HuH-7.5 (cell line): ENCODE data around the gene EDN3.

ENCODE experiments used
- DNase-seq: peaks from one replicate; pipeline ENCODE4 v3.0.0; 2011; ENCODE audit warnings: low spot score

The EDN3 gene, protein sequence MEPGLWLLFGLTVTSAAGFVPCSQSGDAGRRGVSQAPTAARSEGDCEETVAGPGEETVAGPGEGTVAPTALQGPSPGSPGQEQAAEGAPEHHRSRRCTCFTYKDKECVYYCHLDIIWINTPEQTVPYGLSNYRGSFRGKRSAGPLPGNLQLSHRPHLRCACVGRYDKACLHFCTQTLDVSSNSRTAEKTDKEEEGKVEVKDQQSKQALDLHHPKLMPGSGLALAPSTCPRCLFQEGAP

DNA sequence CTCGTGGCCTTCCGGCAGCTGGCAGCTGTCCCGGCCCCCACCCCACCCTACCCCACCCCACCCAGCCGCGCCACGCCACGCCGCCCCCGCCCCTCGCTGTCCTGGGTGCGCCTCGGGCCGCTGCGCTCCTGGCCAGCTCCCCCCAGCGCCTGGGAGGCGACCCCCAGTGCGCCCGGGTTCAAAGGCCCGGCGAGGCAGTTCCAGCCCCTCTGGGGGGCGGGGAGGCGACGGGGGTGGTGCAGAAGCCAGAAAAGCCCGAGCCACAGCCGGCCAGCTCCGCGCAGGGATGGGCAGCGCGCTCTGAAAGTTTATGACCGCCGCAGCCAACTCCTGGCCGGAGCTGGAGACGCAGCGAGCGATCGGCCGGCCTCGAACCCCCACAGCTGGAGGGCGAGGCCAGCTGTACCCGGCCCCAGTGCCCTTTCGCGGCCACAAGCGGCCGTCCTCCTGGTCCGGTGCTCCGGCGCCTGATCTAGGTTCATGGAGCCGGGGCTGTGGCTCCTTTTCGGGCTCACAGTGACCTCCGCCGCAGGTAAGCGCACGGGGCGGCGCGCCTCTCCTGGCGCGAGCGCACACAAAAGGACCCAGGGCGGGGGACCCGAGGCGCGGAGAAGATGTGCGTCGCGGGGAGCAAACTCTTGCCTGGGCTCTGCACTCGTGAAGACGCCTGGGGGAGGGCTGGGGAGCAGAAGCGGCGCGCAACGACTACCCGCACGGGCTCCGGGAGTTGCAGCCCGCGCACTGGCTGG, at the start of gene EDN3:
EDN3 (plus strand) TSS at position 279 of the 749 bp plus-strand sequence; CDS start at position 481, 202 bp downstream.
- DNase-seq: no peak

DNA sequence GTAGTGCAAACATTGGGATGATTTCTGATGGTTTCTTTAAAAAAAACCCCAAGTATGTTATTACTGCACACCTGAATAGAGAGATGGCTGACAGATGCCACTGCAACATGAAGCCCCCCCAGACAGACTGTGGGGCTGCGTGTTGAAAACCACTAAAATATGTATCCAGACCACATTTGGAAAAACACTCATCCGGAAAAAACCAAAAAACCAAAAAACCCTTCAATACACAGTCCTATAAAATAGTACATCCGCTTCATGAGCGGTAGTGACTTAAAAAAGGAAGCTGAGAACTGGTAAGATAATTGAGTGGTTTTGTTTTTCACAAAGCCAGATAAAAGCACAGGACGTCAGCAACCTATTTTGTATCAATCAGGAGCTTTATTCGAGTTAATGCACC, 47.1 kb upstream of the EDN3 start:
- DNase-seq: no peak

DNA sequence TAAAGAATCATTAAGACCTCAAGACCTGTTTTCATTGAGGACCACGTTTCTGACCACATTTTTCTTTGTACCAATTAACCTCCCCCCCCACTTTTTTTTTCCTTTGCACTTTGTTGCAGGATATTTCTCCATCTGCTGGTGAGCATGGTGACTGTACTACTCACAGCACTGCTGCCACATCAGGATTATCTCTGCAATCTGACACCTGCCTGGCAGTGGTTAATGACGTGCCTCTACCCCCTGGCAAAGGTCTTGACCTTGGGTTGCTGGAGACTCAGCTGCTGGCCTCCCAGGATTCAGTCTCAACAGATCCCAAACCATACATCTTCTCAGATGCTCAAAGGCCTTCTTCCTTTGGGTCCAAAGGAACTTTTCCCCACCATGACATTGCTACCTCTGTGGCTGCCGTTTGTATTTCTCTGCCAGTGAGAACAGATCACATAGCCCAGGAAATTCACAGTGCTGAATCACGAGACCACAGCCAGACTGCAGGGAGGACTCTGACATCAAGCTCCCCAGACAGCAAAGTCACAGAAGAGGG, 46.6 kb upstream of the EDN3 start:
- DNase-seq: no peak

DNA sequence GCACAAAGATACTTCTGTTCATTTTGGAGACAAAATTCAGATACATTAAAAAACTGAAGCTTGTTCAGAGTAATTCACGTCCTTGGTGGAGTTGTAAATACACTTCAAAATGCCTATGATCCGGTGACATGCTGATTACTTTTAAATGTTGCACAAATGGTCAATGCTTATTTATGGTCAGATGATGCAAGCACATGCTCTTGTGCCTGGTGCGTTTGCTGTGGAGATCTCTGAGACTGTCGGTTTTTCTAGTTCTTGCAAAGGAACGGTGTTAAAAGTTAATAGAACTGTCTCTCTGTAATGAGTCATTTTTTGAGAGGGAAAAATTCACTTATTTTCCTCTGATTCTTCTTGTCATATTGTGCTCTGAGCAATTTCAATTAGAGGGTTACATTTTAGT, 45.2 kb upstream of the EDN3 start:
- DNase-seq: no peak

DNA sequence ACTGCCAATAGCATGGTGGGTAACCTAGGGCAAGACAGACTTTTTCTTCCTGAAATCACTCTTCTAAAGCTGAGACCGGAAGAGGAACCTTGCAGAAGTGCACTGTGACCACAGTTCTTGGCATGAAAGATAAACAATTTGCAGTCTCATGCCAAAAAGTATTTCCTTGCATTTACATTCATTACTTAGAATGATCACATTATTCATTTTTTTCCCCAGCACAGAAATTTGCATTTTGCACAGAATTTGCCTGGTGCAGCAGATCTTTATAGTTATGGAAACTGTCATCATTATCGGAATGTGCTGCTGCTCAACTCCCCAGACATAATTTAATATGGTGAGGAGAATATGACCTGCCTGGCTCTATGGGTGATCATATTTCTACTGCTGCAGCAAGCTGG, 42.2 kb upstream of the EDN3 start:
- no peak for DNase-seq

DNA sequence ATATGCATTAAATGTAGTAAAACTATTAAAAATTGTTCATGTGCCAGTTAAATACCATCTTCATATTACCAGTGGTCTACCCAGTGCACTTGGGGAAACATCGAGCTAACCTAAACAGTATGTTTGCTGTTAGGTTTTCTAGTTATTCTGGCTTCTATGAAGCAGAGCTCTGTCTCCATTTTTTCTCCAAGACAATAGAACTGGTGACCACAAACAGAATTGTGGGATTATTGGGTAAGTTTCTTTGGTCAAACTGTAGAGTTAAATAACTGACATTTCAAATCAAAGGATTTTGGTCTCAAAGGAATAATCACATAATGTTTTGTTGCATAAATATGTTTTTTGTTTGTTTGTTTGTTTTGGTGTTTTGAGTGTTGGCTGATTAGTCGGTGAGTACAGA, 40.5 kb upstream of the EDN3 start:
- no peak for DNase-seq

DNA sequence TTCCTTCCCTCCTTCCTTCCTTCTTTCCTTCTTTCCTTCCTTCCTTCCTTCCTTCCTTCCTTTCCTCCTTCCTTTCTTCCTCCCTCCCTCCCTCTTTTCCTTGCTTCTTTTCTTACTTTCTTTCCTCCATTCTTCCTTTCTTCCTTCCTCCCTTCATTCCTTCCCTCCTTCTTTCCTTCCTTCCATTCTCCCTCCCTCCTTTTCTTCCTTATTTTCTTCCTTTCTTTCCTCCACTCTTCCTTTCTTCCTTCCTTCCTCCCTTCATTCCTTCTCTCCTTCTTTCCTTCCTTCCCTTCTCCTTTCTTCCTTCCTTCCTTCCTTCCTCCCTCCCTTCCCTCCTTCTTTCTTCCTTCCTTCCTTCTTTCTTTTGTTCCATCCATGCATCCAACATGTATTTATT, 35.1 kb upstream of the EDN3 start:
- DNase-seq: no peak

DNA sequence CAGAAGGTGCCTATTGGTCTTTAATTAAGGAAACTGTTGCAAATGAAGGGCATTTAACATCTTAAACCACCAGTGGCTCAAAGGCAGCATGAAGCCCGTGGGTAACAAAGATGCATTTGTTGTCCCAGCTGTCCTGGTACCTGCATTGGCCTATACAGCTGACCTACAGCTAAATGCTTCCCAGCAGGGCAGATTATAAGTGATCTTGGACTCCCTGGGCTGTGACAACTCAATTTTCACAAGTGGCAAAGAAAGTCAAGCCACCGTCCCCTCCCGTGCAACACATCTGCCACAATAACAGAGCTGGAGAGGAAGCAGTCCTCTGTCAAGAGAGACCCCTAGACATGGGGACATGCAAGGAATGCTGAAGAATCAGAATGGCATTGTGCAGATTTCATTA, 31.5 kb upstream of the EDN3 start:
- no peak for DNase-seq

DNA sequence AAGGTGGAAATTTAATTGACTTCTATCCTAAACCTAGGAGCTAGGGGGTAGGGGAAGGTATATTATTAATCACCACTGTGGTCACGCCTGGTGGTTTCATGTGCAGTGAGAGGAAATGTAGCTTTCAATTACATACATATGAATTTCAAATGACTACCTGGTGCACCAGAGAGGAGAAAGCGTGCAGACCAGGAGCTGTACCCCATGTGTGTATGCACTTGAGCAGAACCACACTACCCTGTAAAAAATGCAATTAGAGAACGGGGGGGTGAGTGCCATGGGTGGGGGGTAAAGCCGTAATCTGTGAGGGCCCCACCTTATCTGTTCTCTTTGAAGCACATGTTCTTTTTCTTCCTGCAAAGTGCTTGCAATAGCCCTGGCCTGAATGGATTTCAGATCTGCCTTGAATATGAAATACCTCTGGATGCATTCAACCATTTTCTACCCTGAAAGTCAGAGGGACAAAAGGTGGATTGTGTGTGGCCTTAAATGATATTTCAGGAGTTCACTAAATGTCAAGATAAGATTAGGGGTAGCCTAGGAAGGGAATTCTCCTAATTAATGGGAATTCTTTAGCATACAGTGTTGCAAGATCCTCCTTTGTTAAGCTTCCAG, 30.9 kb upstream of the EDN3 start:
- no peak for DNase-seq

DNA sequence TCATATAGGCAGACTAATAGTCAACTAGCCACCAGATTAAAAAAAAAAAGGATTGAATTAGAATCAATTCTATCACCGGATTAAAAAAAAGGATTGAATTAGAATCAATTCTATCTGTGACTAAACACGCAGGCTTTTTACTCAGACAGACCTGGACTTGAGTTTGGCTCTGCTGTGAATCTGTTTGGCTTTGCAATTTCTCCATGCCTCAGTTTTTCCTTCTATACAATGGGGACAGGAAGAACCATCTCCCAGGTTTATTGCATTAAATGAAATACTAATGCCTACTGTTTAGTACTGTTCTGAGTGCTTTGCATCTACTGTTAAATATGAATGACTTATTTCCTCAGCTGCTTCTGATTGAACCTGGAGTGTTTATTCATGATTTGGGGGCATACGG, 30.0 kb upstream of the EDN3 start:
- no peak for DNase-seq

DNA sequence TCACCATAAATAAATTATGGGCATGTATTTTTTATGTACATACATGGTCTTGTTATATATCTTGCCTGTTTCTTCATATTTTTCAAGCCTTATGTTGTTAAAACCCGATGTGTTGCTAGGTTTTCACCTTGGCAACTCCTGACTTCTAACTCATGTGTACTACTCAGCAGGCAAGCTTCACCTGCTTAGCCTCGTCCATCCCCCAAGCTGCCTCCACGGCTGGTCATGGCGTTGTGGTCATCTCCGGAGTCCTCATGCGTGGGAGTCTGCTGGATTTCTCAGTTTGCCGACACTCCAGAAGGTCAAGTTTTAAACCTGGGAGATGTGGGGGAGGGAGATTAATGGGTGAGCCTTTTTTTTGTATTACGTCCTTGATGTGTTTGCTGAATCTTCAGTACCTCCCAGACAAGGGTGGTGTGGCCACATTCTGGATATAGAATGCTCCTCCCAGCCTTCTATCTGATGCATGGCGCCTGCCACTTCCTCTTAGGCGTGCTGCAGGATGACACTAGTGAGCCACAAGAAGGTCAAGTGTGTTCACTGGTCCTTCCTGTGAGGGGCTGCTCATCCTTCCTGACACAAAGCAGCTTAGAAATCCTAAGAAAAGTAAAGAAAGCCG, 26.6 kb upstream of the EDN3 start:
- no peak for DNase-seq

DNA sequence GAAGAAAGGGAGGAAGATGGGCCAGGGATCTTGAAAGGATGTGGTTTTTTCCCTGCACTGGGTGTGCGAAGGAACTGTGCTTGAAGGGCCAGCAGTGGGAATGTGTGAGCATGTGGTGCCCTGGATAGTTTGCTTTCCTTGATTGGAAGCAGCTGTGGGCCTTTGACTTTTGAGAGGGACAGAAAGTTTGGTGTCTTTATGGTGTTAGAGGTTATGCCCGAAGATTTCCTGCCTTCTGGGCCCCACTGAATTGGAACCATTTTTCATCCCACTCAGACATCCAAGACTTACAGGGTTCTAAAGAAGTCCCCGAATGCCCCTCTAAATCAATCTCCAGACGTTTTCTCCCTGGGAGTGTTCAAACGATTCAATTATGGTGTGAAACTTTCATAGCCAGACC, 23.5 kb upstream of the EDN3 start:
- no peak for DNase-seq

DNA sequence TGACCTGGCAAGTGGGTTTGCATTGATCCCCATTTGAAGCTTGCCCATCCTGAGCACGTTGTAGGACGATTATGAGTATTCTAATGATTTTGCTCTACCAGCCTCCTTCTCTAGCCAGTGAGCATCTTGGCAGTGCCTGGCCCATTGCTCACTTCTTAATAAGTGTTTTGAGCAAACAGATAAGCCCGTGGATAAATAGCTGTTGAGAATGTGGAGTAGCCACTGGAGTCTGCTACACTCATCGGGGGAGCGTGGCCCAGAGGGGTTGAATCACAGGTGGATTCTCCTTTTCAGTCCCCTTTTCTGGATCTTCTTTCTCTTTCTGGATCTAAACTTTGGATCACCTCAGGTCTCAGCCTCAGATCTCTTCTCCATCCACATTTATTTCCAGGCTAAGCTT, 15.9 kb upstream of the EDN3 start:
- no peak for DNase-seq

DNA sequence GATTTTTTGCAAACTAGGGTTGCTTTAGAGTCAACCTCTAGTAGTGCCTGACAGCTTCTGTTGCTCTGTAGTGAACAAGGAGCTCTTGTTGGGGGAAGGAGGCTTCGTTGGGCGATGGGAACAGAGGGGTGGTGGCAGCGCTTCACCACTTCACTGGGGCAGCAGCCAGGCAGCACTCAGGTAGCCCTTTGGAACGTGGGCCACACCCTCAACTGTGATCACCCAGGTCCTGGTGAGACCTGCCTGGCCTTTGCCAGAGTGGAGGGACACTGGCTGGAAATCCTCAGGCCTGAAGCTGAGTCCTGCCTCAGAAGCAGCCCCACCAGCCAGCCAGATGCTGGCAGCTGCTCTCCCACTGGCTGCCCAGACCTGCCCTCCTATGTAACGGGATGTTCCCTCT, 10.4 kb upstream of the EDN3 start:
- no peak for DNase-seq

DNA sequence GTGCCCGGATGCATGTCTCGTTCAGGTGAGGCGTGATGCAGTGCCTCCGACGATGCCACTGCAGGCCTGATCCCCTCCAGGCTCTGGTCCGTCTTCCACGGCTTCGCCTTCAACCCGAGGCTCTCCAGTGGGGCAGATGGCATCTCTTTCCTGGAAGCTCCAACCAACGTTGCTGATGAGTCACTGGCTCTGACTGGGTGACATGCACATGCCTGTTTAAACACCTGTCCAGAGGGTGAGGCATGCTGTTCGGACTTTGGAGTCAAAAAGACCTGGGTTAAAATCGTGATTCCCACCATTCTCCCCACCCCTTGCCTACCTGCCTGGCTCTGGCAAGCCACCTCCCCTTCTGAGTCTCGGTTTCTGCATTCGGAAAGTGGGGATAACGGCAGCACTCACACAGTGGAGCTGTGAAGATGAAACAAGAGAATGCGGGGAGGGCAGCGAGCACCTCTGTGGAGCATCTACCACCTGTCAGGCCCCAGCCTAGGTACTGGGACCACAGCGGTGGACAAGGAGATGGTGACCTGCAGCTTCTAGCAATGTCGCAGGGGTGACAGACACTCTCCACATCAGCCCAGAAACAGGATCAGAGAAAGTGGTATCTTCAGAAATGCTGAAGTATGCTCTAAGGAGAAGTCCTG, 8.5 kb upstream of the EDN3 start:
- no peak for DNase-seq

DNA sequence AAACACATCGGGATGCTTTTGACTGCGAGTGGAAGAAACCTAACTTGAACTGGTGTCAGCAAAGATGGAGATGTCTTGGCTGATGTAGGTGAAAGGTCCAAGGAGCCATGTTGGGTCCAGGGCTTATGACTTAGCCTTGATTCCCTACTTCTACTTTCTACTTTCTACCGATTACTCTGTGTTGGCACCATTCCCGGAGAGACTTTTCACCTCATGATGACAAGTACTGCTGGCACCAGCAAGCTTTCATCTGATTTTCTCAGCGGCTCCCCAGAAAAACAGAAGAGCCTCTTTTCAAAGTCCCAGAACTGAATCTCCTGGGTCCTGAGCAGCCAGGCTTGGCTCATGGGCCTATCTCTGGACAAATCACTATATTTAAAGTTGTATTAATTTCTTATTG, 4.9 kb upstream of the EDN3 start:
- DNase-seq: no peak

DNA sequence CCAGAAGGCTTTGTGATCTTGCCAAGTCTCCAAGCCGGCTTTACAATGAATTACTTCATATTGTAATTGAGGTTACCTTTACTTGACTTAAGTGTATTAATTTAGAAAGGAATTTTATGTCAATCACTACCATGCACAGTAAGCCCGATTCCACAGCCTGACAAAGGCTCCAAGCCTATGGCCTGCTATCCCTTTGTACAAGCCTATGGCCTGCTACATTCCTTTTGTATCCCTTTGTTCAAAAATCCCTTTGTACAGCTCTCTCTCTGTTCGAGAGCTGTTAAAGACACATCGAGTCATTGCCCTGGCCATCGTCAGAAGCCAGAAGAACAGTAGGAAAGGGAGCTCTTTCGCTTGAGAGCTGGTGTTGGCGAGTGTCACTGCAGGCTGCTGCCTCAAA, 2.7 kb upstream of the EDN3 start:
- no peak for DNase-seq

DNA sequence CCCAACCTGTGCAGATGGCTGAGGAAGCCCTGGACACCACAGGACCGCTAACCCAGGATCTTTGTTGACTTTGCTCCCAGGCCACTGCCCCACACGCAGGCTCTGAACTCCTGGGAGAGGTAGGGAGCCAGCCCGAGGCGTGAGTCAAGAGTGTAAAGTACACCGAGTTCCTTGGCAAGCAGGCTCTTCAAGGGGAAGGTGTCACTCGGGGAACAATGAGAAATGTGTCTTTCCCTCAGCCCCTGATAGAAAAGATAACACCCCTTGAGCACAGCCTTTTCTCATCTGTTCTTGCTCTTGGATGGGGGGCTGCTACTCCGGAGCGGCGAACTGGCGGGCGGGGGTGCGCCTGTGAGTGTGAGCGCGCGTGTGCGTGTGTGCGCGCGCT, 472 bp upstream of the EDN3 start:
- no peak for DNase-seq

DNA sequence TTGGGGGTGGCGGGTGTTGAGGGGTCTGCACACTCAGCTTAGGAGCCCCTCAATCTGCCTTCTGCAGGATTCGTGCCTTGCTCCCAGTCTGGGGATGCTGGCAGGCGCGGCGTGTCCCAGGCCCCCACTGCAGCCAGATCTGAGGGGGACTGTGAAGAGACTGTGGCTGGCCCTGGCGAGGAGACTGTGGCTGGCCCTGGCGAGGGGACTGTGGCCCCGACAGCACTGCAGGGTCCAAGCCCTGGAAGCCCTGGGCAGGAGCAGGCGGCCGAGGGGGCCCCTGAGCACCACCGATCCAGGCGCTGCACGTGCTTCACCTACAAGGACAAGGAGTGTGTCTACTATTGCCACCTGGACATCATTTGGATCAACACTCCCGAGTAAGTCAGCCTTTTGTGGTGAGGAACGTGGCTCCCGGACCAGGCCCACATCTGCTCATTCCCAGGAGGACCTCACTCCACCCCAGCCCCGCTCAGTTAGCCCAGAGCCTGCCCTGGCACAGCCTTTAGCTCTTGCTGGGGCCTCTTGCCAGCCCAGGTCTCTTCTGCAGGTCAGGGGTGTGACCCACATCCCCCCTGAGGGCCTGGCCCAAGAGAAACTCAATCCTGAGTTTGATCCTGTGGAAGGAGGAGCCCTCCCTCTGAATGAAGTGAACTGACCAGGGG, 1.1 kb downstream of the EDN3 start:
- no peak for DNase-seq

DNA sequence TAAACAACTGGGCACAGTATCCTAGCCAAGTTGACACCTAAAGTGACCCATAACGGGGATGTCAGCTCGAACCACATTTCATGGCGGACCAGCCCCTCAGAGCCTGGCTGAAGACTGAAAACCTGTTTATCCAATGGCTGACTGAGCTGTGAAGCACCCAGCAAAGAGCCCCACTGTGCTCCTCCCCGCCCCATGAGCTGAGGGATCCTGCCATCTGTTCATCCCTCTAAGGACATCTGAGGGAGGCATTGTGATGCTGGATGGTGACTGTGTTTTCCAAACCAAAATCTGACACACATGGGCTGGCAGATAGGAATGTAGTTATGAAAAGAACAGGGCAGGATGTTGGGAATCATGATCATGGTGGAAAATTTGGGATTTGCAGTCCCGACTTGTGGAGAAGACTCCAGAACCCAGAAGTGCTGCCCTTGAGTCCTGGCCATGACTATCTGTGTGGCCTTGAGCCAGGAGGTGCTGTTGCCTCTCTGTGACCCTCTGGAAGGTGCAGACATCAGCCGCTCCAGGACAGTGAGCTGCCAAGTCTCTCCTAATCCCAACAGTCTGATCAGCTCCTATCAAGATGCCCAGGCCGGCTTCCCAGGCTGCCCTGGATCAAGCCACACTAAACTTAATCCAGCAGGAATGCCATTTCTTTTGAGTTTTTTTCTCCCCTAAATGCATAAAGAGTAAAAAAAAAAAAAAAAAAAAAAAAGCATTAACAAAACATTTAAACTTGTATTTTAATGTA, 5.7 kb downstream of the EDN3 start:
- no peak for DNase-seq

DNA sequence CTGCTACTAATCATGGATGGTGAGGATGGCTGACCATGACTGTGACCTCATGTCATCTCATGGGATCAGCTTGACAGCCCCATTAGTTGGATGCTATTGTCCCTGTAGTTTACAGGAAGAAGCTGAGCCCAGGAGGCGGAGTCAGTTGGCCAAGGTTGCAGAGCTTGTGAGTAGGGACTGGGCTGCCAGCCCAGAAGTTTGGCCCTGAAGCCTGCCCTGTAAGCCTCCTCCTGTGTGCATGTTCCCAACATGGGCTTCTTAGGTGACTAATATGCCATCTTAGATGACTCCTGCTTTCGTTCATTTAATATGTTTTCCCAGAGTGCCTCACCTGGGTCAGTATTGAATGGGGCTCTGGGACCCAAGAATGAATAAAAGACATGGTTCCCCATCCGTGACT, 6.9 kb downstream of the EDN3 start:
- no peak for DNase-seq
